Measurements from ENCODE around the gene TNXB. TPM values are rescaled to one million over a fixed set of nuclear protein-coding genes. Genes with fewer than 3 reads are reported as not detected.
"Not testable (repeated sequence)": the region's sequence is repeated elsewhere in the genome, so short reads cannot be mapped to it uniquely, and the experiment has no call there.

TNXB gene
- total RNA-seq, 2 experiments from 2014 or later = 0.43 to 1.2 TPM

- Mint-ChIP-seq H3K9me3 (no peaks in the 10 kb centered on the region), H3K4me1 (peaks cover 21% of the 10 kb centered on the region), H3K27ac (no peak overlapping the region), H3K36me3 (no peaks in the 10 kb centered on the region), H3K4me3 (no peak overlapping the region), H3K27me3 (peaks cover 9% of the 10 kb centered on the region)
- no peak for DNase-seq
These were observed 625 bp upstream of the TNXB start for GRCh38 chr6:32109765-32110160.

GRCh38 chr6:32108727-32109113 is 418 bp downstream of the TNXB start:
- Mint-ChIP-seq H3K36me3 (no peaks in the 10 kb centered on the region), H3K27ac (no peak overlapping the region), H3K4me1 (peaks cover 21% of the 10 kb centered on the region), H3K9me3 (no peaks in the 10 kb centered on the region), H3K4me3 (no peak overlapping the region), H3K27me3 (peaks cover 9% of the 10 kb centered on the region)
- DNase-seq = no peak

- Mint-ChIP-seq H3K36me3 (no peaks in the 10 kb centered on the region), H3K27ac (no peak overlapping the region), H3K4me1 (peaks cover 21% of the 10 kb centered on the region), H3K4me3 (no peak overlapping the region), H3K27me3 (peaks cover 13% of the 10 kb centered on the region), H3K9me3 (no peaks in the 10 kb centered on the region)
- no peak for DNase-seq
These were observed 977 bp downstream of the TNXB start for GRCh38 chr6:32108094-32108627.

- Mint-ChIP-seq H3K27me3 (peaks cover 13% of the 10 kb centered on the region), H3K9me3 (no peaks in the 10 kb centered on the region), H3K36me3 (no peaks in the 10 kb centered on the region), H3K27ac (no peak overlapping the region), H3K4me1 (peaks cover 21% of the 10 kb centered on the region), H3K4me3 (no peak overlapping the region)
- no peak for DNase-seq
These were observed 1.7 kb downstream of the TNXB start for GRCh38 chr6:32107406-32107805.

- Mint-ChIP-seq H3K27ac (no peak overlapping the region), H3K4me3 (no peak overlapping the region), H3K9me3 (no peaks in the 10 kb centered on the region), H3K27me3 (peaks cover 16% of the 10 kb centered on the region), H3K4me1 (peaks cover 21% of the 10 kb centered on the region), H3K36me3 (no peaks in the 10 kb centered on the region)
- no peak for DNase-seq
These were observed 3.7 kb downstream of the TNXB start for GRCh38 chr6:32105433-32105832.

- no peaks in the 10 kb centered on the region for H3K36me3 Mint-ChIP-seq
- DNase-seq = no peak
- H3K9me3 Mint-ChIP-seq = no peaks in the 10 kb centered on the region
- no peak overlapping the region for H3K4me3 Mint-ChIP-seq
- H3K27ac Mint-ChIP-seq = no peak overlapping the region
- peaks cover 26% of the 10 kb centered on the region for H3K27me3 Mint-ChIP-seq
- H3K4me1 Mint-ChIP-seq = peaks cover under 1% of the 10 kb centered on the region
These were observed 6.9 kb downstream of the TNXB start for GRCh38 chr6:32102255-32102654.

- DNase-seq, H3K4me3 Mint-ChIP-seq, H3K36me3 Mint-ChIP-seq, H3K27ac Mint-ChIP-seq, H3K9me3 Mint-ChIP-seq, H3K4me1 Mint-ChIP-seq: not testable (repeated sequence)
- peaks cover 46% of the 10 kb centered on the region for H3K27me3 Mint-ChIP-seq
These were observed 8.9 kb downstream of the TNXB start for GRCh38 chr6:32100251-32100650.

- DNase-seq = no peak
- H3K4me1 Mint-ChIP-seq = peaks cover 1% of the 10 kb centered on the region
- H3K9me3 Mint-ChIP-seq = no peaks in the 10 kb centered on the region
- H3K27me3 Mint-ChIP-seq = peaks cover 62% of the 10 kb centered on the region
- no peaks in the 10 kb centered on the region for H3K36me3 Mint-ChIP-seq
- H3K27ac Mint-ChIP-seq = no peak overlapping the region
- no peak overlapping the region for H3K4me3 Mint-ChIP-seq
These were observed 11.8 kb downstream of the TNXB start for GRCh38 chr6:32097364-32097763.

GRCh38 chr6:32096394-32097258 is 12.5 kb downstream of the TNXB start:
- H3K4me3 Mint-ChIP-seq = peak overlapping the region; percentile 20
- H3K9me3 Mint-ChIP-seq = no peaks in the 10 kb centered on the region
- DNase-seq = no peak
- no peaks in the 10 kb centered on the region for H3K36me3 Mint-ChIP-seq
- H3K4me1 Mint-ChIP-seq = peaks cover 1% of the 10 kb centered on the region
- H3K27ac Mint-ChIP-seq = no peak overlapping the region
- peaks cover 67% of the 10 kb centered on the region for H3K27me3 Mint-ChIP-seq

GRCh38 chr6:32096087-32096393 is 13.1 kb downstream of the TNXB start:
- no peaks in the 10 kb centered on the region for H3K9me3 Mint-ChIP-seq
- no peak overlapping the region for H3K4me3 Mint-ChIP-seq
- peaks cover 68% of the 10 kb centered on the region for H3K27me3 Mint-ChIP-seq
- no peaks in the 10 kb centered on the region for H3K36me3 Mint-ChIP-seq
- H3K4me1 Mint-ChIP-seq = peaks cover 1% of the 10 kb centered on the region
- DNase-seq = no peak
- no peak overlapping the region for H3K27ac Mint-ChIP-seq

- Mint-ChIP-seq H3K36me3 (no peaks in the 10 kb centered on the region), H3K27me3 (peaks cover 68% of the 10 kb centered on the region), H3K4me1 (peaks cover 1% of the 10 kb centered on the region), H3K27ac (no peak overlapping the region), H3K9me3 (no peaks in the 10 kb centered on the region), H3K4me3 (no peak overlapping the region)
- no peak for DNase-seq
These were observed 13.6 kb downstream of the TNXB start for GRCh38 chr6:32095338-32096086.

- no peak for DNase-seq
- H3K4me3 Mint-ChIP-seq = no peak overlapping the region
- peaks cover 1% of the 10 kb centered on the region for H3K4me1 Mint-ChIP-seq
- peaks cover 72% of the 10 kb centered on the region for H3K27me3 Mint-ChIP-seq
- H3K36me3 Mint-ChIP-seq = no peaks in the 10 kb centered on the region
- no peaks in the 10 kb centered on the region for H3K9me3 Mint-ChIP-seq
- H3K27ac Mint-ChIP-seq = no peak overlapping the region
These were observed 16.2 kb downstream of the TNXB start for GRCh38 chr6:32092760-32093497.

GRCh38 chr6:32089082-32089828 is 19.9 kb downstream of the TNXB start:
- Mint-ChIP-seq H3K36me3 (no peaks in the 10 kb centered on the region), H3K9me3 (no peaks in the 10 kb centered on the region), H3K27me3 (peaks cover 64% of the 10 kb centered on the region), H3K27ac (no peak overlapping the region), H3K4me1 (peaks cover 11% of the 10 kb centered on the region), H3K4me3 (no peak overlapping the region)
- DNase-seq = no peak

- H3K27ac Mint-ChIP-seq = no peak overlapping the region
- DNase-seq = no peak
- H3K9me3 Mint-ChIP-seq = no peaks in the 10 kb centered on the region
- H3K27me3 Mint-ChIP-seq = peaks cover 63% of the 10 kb centered on the region
- peaks cover 11% of the 10 kb centered on the region for H3K4me1 Mint-ChIP-seq
- no peaks in the 10 kb centered on the region for H3K36me3 Mint-ChIP-seq
- no peak overlapping the region for H3K4me3 Mint-ChIP-seq
These were observed 20.6 kb downstream of the TNXB start for GRCh38 chr6:32088487-32089049.

Measured in activated naive CD8-positive, alpha-beta T cell treated with anti-CD3 and anti-CD28 coated beads for 36 hours (primary cell).